ENCODE data around the gene PLEKHA8. TPM values are rescaled to one million over a fixed set of nuclear protein-coding genes. Genes with fewer than 3 reads are reported as not detected.

PLEKHA8 gene
- total RNA-seq, 6 experiments from 2014 or later, result 2.7 to 8.1 (median 4.4) TPM

- TF ChIP-seq POLR2A (IDR thresholded peaks at IDR 0.05) (no peak), CTCF (IDR thresholded peaks at IDR 0.05) (peak; percentile 39 to 60 (median 58))
- intact Hi-C loops (cut with DNase I), result no loop called here
- H3K27me3 ChIP-seq, result no peaks in the 10 kb centered on the region
- peaks cover 0 to 6% (median 0%) of the 10 kb centered on the region in 4 donors for H3K4me1 ChIP-seq
- H3K36me3 ChIP-seq, result peaks cover 0 to 3% (median 0%) of the 10 kb centered on the region in 4 donors
- no peaks in the 10 kb centered on the region for H3K9me3 ChIP-seq
- no peak overlapping the region for H3K4me3 ChIP-seq
- no peak overlapping the region for H3K27ac ChIP-seq
- 55% methylated on average over 1 of the region's 1 CpG for WGBS (ENCODE audit: insufficient coverage, low coverage, low lambda C conversion rate, missing lambda C conversion rate)
- ATAC-seq (peak; percentile 62 to 82 (median 72)), DNase-seq (no peak)
Observed at GRCh38 chr7:30062587-30062986, 34.4 kb downstream of the PLEKHA8 start.

GRCh38 chr7:30065746-30066145 lies 37.5 kb downstream of the PLEKHA8 start:
- 76% methylated on average over 2 of the region's 3 CpGs for WGBS (ENCODE audit: insufficient coverage, low coverage, low lambda C conversion rate, missing lambda C conversion rate)
- no peaks in the 10 kb centered on the region for H3K9me3 ChIP-seq
- intact Hi-C loops (cut with DNase I), result no loop called here

GRCh38 chr7:30066687-30067086 lies 38.5 kb downstream of the PLEKHA8 start:
- intact Hi-C loops (cut with DNase I), result no loop called here
- WGBS (ENCODE audit: insufficient coverage, low coverage, low lambda C conversion rate, missing lambda C conversion rate), result 100% methylated on average over 1 of the region's 1 CpG
- H3K36me3 ChIP-seq, result no peaks in the 10 kb centered on the region

More at GRCh38 chr7:30065746-30066145, 37.5 kb downstream of the PLEKHA8 start:
- Histone ChIP-seq H3K4me3 (no peak overlapping the region), H3K27me3 (no peaks in the 10 kb centered on the region), H3K36me3 (no peaks in the 10 kb centered on the region), H3K4me1 (peaks cover 0 to 7% (median 0%) of the 10 kb centered on the region in 4 donors), H3K27ac (no peak overlapping the region)
- ATAC-seq (no peak), DNase-seq (no peak)
- no peak for TF ChIP-seq CTCF (IDR thresholded peaks at IDR 0.05)
- TF ChIP-seq POLR2A (IDR thresholded peaks at IDR 0.05), result no peak

GRCh38 chr7:30068117-30068516 lies 39.9 kb downstream of the PLEKHA8 start:
- ATAC-seq, result peak in 2 of 4 donors; percentile 65 to 97

More at GRCh38 chr7:30066687-30067086, 38.5 kb downstream of the PLEKHA8 start:
- no peaks in the 10 kb centered on the region for H3K9me3 ChIP-seq
- DNase-seq (no peak), ATAC-seq (no peak)
- H3K4me1 ChIP-seq, result peaks cover 0 to 7% (median 0%) of the 10 kb centered on the region in 4 donors
- TF ChIP-seq CTCF (IDR thresholded peaks at IDR 0.05) (no peak), POLR2A (IDR thresholded peaks at IDR 0.05) (no peak)
- no peaks in the 10 kb centered on the region for H3K27me3 ChIP-seq
- H3K4me3 ChIP-seq, result no peak overlapping the region
- H3K27ac ChIP-seq, result no peak overlapping the region

More at GRCh38 chr7:30068117-30068516, 39.9 kb downstream of the PLEKHA8 start:
- H3K4me1 ChIP-seq, result peaks cover 0 to 9% (median 0%) of the 10 kb centered on the region in 4 donors
- no peak overlapping the region for H3K27ac ChIP-seq
- no peak for DNase-seq
- no peaks in the 10 kb centered on the region for H3K9me3 ChIP-seq
- no peak overlapping the region for H3K4me3 ChIP-seq
- intact Hi-C loops (cut with DNase I), result no loop called here
- TF ChIP-seq POLR2A (IDR thresholded peaks at IDR 0.05) (no peak), CTCF (IDR thresholded peaks at IDR 0.05) (no peak)
- no peaks in the 10 kb centered on the region for H3K27me3 ChIP-seq
- no peaks in the 10 kb centered on the region for H3K36me3 ChIP-seq

All from right lobe of liver (tissue), 6 donors.